ENCODE measurements around the gene LTA.

LTA gene

DNA sequence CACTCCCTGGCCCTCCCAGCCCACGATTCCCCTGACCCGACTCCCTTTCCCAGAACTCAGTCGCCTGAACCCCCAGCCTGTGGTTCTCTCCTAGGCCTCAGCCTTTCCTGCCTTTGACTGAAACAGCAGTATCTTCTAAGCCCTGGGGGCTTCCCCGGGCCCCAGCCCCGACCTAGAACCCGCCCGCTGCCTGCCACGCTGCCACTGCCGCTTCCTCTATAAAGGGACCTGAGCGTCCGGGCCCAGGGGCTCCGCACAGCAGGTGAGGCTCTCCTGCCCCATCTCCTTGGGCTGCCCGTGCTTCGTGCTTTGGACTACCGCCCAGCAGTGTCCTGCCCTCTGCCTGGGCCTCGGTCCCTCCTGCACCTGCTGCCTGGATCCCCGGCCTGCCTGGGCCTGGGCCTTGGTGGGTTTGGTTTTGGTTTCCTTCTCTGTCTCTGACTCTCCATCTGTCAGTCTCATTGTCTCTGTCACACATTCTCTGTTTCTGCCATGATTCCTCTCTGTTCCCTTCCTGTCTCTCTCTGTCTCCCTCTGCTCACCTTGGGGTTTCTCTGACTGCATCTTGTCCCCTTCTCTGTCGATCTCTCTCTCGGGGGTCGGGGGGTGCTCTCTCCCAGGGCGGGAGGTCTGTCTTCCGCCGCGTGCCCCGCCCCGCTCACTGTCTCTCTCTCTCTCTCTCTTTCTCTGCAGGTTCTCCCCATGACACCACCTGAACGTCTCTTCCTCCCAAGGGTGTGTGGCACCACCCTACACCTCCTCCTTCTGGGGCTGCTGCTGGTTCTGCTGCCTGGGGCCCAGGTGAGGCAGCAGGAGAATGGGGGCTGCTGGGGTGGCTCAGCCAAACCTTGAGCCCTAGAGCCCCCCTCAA, at the start of gene LTA:
TSS of gene LTA (plus strand) at position 249 of the 871 bp plus-strand sequence. CDS start at position 703, 454 bp downstream.
- DNase-seq: peak in 1 of 2 donors; percentile 75

- no peak for DNase-seq
These were observed 46.5 kb upstream of the LTA start for GRCh38 chr6:31525553-31525931.

GRCh38 chr6:31525932-31526591, 46.0 kb upstream of the LTA start:
- DNase-seq: no peak

DNA sequence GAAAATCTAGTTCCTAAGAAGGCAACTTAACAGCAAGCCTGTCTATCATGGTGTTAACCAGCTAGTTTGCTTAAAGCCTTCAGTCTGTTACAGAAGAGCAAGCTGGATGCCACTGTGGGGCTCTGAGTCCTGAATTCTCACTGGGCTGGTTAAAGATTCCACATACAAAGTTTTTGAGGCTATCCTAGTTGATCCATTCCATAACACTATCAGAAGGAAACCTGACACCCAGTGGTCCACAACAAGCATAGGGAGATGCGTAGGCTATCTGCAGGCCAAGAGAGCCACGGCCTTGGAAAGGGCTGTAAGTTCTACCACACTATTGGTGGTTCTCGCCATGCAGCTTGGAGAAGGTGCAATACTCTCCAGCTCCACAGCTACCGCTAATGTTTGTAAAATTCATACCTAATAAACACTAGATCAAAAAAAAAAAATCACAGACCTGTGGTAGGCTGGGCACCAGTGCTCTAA, 43.7 kb upstream of the LTA start:
- no peak for DNase-seq

- DNase-seq: no peak
These were observed 43.2 kb upstream of the LTA start, which contains the start of gene MCCD1 for GRCh38 chr6:31528821-31529328. MCCD1 (plus strand) TSS chr6:31528962; CDS start chr6:31529015, 53 bp downstream.

DNA sequence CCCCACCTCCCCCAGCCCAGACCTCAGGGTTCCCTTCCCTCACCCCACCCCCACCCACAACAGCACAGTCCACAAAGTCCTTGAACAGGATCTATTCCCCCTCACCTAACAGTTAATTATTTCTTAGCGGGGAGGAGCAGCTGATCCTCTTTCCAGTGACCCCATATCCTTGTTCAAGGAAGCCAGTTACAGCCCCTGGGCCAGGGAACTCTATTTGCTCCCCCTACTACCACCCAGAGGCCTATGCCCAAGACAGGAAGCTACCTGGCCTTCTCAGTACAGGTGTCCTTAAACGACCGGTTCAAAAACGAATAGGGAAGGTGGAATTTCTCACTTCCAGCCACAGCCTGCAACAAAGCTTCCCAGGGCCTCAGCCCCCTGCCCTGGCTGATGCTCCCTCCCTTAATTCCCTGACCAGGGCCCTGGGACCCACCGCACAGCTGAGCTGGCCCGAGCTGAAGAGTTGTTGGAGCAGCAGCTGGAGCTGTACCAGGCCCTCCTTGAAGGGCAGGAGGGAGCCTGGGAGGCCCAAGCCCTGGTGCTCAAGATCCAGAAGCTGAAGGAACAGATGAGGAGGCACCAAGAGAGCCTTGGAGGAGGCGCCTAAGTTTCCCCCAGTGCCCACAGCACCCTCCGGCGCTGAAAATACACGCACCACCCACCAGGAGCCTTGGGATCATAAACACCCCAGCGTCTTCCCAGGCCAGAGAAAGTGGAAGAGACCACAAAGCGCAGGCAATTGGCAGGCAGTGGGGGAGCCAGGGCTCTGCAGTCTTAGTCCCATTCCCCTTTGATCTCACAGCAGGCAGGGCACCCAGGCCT, 42.5 kb upstream of the LTA start:
- no peak for DNase-seq

DNA sequence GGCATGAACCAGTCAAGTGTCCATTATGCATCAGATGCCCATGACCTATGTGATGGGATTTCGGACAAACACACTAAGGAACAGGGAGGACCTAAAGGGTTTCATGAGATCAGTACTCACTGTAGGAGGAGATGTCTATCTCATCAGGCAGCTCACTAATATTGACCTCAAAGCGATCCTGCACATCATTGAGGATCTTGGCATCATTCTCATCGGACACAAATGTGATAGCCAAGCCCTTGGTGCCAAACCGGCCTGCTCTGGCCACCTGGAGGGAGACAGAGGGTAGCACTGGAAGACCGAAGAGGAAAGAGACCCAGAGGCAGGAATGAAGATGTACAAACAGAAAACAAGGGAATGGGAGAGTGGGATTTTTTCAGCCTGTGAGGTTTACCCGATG, 41.4 kb upstream of the LTA start:
- DNase-seq: no peak

- DNase-seq: no peak
These were observed 40.9 kb upstream of the LTA start for GRCh38 chr6:31531162-31531561.

GRCh38 chr6:31531771-31532643, 40.1 kb upstream of the LTA start:
- DNase-seq: no peak

- DNase-seq: no peak
These were observed 39.2 kb upstream of the LTA start for GRCh38 chr6:31532644-31533454.

DNA sequence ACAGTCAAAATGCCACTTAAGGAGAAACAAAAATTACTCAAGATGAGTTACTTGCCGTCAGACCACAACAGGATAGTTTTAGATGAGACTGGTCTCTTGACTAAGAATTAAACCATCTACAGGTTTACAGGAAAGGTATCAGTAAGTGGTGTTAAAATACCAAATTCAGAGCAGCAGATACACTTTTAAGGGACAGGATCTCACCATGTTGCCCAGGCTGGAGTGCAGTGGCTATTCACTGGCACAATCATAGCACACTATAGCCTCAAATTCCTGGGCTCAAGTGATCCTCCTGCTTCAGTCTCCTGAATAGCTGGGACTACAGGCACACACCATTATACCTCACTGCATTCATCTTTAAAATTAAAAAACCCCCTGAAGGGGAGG, 38.6 kb upstream of the LTA start:
- no peak for DNase-seq

- DNase-seq: no peak
These were observed 38.1 kb upstream of the LTA start for GRCh38 chr6:31534011-31534410.

DNA sequence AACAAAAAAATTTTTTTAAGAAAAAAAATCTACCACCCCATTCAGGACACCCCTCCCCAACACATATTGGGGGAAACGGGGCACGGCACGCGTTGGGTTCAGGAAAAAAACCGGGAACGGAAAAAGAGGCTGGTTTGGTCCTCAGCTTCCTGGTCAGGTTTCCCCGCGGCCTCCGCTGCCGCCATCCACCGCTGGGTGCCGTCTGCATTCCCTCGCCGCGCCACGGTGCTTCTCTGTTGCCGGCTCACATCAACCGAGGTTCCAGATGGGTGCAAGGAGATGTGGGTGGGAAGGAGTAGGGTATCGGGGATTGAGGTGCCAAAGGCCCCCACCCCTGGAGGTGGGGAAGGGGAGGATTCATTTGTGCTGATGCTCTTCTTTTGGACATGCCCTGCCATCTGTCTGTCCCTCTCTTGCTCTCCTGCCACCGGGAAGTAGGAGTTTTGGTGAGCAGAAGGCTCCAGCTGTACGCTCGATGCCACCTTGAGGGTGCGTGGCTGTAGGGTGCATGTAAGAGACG, 37.5 kb upstream of the LTA start:
- no peak for DNase-seq

- no peak for DNase-seq
These were observed 36.4 kb upstream of the LTA start for GRCh38 chr6:31535538-31536324.

- DNase-seq: no peak
These were observed 33.2 kb upstream of the LTA start for GRCh38 chr6:31538805-31539400.

DNA sequence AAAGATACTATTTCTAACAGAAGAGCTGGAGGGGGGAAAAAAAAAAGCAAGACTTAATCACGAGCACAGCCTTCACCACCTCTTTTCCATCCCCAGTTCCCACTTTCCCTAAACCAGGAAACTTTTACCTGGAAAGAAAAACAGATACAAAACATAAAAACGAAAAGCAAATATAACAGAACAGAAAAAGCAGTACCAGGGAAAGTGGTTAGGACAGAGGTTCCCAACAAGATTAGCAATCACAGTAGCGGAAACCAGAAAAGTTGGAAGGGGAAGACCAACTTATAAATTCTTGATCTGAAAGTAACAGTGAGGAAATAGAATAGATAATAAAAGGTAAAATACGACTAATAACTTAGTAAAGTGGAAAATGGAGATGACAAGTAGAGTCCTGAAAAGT, 31.4 kb upstream of the LTA start:
- no peak for DNase-seq

DNA sequence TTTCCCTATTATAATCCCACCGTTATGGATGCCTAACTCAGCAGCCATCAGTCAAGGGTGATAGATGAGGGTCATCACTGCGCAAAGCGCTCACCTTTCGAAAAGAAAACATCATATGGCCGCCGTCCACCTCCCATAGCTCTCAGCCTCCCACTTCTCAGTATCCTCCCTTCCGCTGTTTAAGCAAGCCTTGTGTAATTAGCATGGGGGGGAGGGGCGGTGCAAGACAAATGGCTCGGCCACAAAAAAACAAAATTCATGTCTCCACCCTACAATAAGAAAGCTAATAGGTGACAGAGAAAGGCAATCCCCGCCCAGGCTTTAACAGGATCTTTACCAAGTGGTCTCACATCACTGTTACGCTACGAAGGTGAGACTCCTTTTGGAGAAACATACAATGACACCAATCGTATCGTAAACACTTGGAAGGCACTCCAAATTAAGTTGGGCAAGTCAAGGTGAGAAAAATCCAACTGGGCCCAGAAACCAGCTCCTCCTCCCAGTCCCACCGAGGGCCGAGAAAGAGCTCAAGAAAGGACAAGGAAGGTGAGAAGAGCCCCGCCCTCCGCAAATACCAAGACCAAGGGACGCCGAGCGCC, 30.9 kb upstream of the LTA start:
- DNase-seq: peak; percentile 56

DNA sequence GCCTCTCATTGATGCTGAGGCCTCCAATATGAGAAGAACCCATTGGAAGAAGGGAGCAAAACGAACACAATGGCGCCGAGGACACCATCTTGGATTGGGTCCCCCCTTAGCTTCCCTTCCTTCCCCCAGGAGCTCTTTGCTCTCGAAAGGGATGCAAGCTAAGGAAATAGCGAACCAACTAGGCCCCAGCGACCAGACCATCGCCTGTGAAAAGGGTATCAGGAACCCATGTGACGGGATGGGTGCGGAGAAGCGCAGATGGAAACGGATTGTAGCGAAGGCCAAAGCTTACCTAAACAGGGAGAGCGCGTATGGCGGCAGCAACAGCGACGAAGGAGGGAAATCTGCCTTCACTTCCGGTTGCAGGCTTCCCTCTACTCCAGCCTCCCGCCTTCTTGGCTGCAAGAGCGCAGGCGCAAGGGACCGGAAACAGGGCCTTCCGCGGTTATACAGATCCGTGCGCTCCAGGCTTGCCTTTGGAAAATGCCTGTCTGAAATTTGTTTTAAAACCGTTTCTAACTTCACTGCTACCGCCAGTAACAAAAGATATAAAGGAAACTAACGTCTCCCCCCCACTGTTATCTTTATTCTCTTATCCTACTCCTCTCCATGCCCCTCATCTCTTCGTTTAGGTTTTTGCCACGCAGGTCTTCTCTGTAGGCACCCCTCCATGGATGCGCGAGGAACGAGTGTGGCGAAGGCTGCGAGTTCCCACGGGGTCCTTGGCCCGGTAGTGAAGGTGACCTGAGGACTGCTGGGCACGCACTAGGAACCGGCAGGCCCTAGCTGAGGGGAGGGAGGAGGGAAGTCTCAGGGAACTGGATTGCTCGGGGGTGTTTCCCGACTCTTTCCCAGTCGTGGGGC, 30.2 kb upstream of the LTA start, which contains the start of gene DDX39B:
TSS of gene DDX39B (minus strand) at position 346 of the 864 bp plus-strand sequence. CDS start 1,471 bp downstream, outside the sequence.
- peak; percentile 86 to 87 for DNase-seq

Measured in stimulated activated CD4-positive, alpha-beta T cell treated with anti-CD3 and anti-CD28 coated beads, Interleukin-2, amount 100 ng/mL, for 48 hours (primary cell).